ENCODE results near the gene HSDL2. TPM values are rescaled to one million over a fixed set of nuclear protein-coding genes. Genes with fewer than 3 reads are reported as not detected.

HSDL2 gene
- total and polyA plus RNA-seq, 3 experiments from 2014 or later: 14.9 to 17.9 (median 17.0) TPM

GRCh38 chr9:112420208-112420607 lies 40.3 kb downstream of the HSDL2 start:
- Mint-ChIP-seq H3K36me3 (peaks cover 10 to 27% (median 12%) of the 10 kb centered on the region in 3 donors), H3K27me3 (no peaks in the 10 kb centered on the region), H3K27ac (peak overlapping the region in 1 of 8 donors; percentile 6), H3K9me3 (no peaks in the 10 kb centered on the region), H3K4me1 (peaks cover 0 to 4% (median 2%) of the 10 kb centered on the region in 3 donors), H3K4me3 (no peak overlapping the region)
- ChIA-PET POLR2A (no interaction called here), CTCF (no interaction called here)
- no peaks in the 10 kb centered on the region for H3K4me1 ChIP-seq (ENCODE audit: insufficient read depth, low read length)
- H3K4me3 ChIP-seq (ENCODE audit: low read length): no peak overlapping the region
- no peak for DNase-seq
- H3K9me3 ChIP-seq (ENCODE audit: low read length): no peaks in the 10 kb centered on the region
- H3K27ac ChIP-seq (ENCODE audit: low read depth, low read length): no peak overlapping the region
- no peaks in the 10 kb centered on the region for H3K36me3 ChIP-seq (ENCODE audit: insufficient read depth, low read length)
- H3K27me3 ChIP-seq (ENCODE audit: insufficient read depth, low read length, poor library complexity, severe bottlenecking): no peaks in the 10 kb centered on the region

GRCh38 chr9:112421771-112422222 lies 41.9 kb downstream of the HSDL2 start:
- Histone ChIP-seq H3K27ac (ENCODE audit: low read depth, low read length) (no peak overlapping the region), H3K9me3 (ENCODE audit: low read length) (no peaks in the 10 kb centered on the region), H3K4me3 (ENCODE audit: low read length) (no peak overlapping the region), H3K27me3 (ENCODE audit: insufficient read depth, low read length, poor library complexity, severe bottlenecking) (no peaks in the 10 kb centered on the region), H3K36me3 (ENCODE audit: insufficient read depth, low read length) (no peaks in the 10 kb centered on the region), H3K4me1 (ENCODE audit: insufficient read depth, low read length) (no peaks in the 10 kb centered on the region)
- no peaks in the 10 kb centered on the region for H3K27me3 Mint-ChIP-seq
- peaks cover 0 to 4% (median 2%) of the 10 kb centered on the region in 3 donors for H3K4me1 Mint-ChIP-seq
- POLR2A ChIA-PET: no interaction called here
- no peak for DNase-seq
- H3K9me3 Mint-ChIP-seq: no peaks in the 10 kb centered on the region
- H3K4me3 Mint-ChIP-seq: no peak overlapping the region
- H3K27ac Mint-ChIP-seq: peak overlapping the region in 1 of 8 donors; percentile 52
- CTCF ChIA-PET: no interaction called here
- H3K36me3 Mint-ChIP-seq: peaks cover 10 to 27% (median 13%) of the 10 kb centered on the region in 3 donors

- Histone ChIP-seq H3K36me3 (ENCODE audit: insufficient read depth, low read length) (no peaks in the 10 kb centered on the region), H3K27me3 (ENCODE audit: insufficient read depth, low read length, poor library complexity, severe bottlenecking) (no peaks in the 10 kb centered on the region), H3K9me3 (ENCODE audit: low read length) (no peaks in the 10 kb centered on the region), H3K4me1 (ENCODE audit: insufficient read depth, low read length) (no peaks in the 10 kb centered on the region), H3K4me3 (ENCODE audit: low read length) (no peak overlapping the region), H3K27ac (ENCODE audit: low read depth, low read length) (peak overlapping the region; percentile 47)
- Mint-ChIP-seq H3K27me3 (no peaks in the 10 kb centered on the region), H3K36me3 (peaks cover 10 to 27% (median 13%) of the 10 kb centered on the region in 3 donors), H3K4me1 (peaks cover 0 to 4% (median 2%) of the 10 kb centered on the region in 3 donors), H3K4me3 (no peak overlapping the region), H3K27ac (peak overlapping the region in 1 of 8 donors; percentile 78), H3K9me3 (no peaks in the 10 kb centered on the region)
- POLR2A ChIA-PET: interaction anchor here (0.5 kb wide), 1 partner anchor 9 kb away, joined by 4 read pairs; no protein-coding TSS in a partner anchor
- CTCF ChIA-PET: no interaction called here
- no peak for DNase-seq
Observed at GRCh38 chr9:112422417-112423148, 42.7 kb downstream of the HSDL2 start.

- Mint-ChIP-seq H3K27me3 (no peaks in the 10 kb centered on the region), H3K27ac (peak overlapping the region in 1 of 8 donors; percentile 10), H3K4me1 (no peaks in the 10 kb centered on the region), H3K4me3 (no peak overlapping the region), H3K36me3 (peaks cover 4 to 16% (median 9%) of the 10 kb centered on the region in 3 donors), H3K9me3 (no peaks in the 10 kb centered on the region)
- Histone ChIP-seq H3K36me3 (ENCODE audit: insufficient read depth, low read length) (no peaks in the 10 kb centered on the region), H3K27me3 (ENCODE audit: insufficient read depth, low read length, poor library complexity, severe bottlenecking) (no peaks in the 10 kb centered on the region), H3K9me3 (ENCODE audit: low read length) (no peaks in the 10 kb centered on the region), H3K27ac (ENCODE audit: low read depth, low read length) (no peak overlapping the region), H3K4me1 (ENCODE audit: insufficient read depth, low read length) (no peaks in the 10 kb centered on the region), H3K4me3 (ENCODE audit: low read length) (no peak overlapping the region)
- no peak for DNase-seq
- CTCF ChIA-PET: no interaction called here
- POLR2A ChIA-PET: no interaction called here
Observed at GRCh38 chr9:112430006-112430522, 50.2 kb downstream of the HSDL2 start.

GRCh38 chr9:112433499-112434392 lies 53.8 kb downstream of the HSDL2 start:
- no peaks in the 10 kb centered on the region for H3K9me3 ChIP-seq (ENCODE audit: low read length)
- CTCF ChIA-PET: interaction anchor here (1.2 kb wide), 1 partner anchor 359 kb away, joined by 4 read pairs; no protein-coding TSS in a partner anchor
- H3K36me3 ChIP-seq (ENCODE audit: insufficient read depth, low read length): no peaks in the 10 kb centered on the region
- Mint-ChIP-seq H3K27me3 (no peaks in the 10 kb centered on the region), H3K36me3 (peaks cover 4 to 15% (median 5%) of the 10 kb centered on the region in 3 donors), H3K27ac (peak overlapping the region in 3 of 8 donors; percentile 25 to 60 (median 56)), H3K9me3 (no peaks in the 10 kb centered on the region), H3K4me1 (no peaks in the 10 kb centered on the region), H3K4me3 (no peak overlapping the region)
- no peak overlapping the region for H3K27ac ChIP-seq (ENCODE audit: low read depth, low read length)
- H3K27me3 ChIP-seq (ENCODE audit: insufficient read depth, low read length, poor library complexity, severe bottlenecking): no peaks in the 10 kb centered on the region
- no peak for DNase-seq
- H3K4me1 ChIP-seq (ENCODE audit: insufficient read depth, low read length): no peaks in the 10 kb centered on the region
- POLR2A ChIA-PET: no interaction called here
- H3K4me3 ChIP-seq (ENCODE audit: low read length): no peak overlapping the region

GRCh38 chr9:112434487-112434886 lies 54.6 kb downstream of the HSDL2 start:
- no peak overlapping the region for H3K4me3 Mint-ChIP-seq
- H3K27ac Mint-ChIP-seq: peak overlapping the region in 1 of 8 donors; percentile 24
- DNase-seq: no peak
- peaks cover 3 to 13% (median 4%) of the 10 kb centered on the region in 3 donors for H3K36me3 Mint-ChIP-seq
- Histone ChIP-seq H3K36me3 (ENCODE audit: insufficient read depth, low read length) (no peaks in the 10 kb centered on the region), H3K4me3 (ENCODE audit: low read length) (no peak overlapping the region), H3K27me3 (ENCODE audit: insufficient read depth, low read length, poor library complexity, severe bottlenecking) (no peaks in the 10 kb centered on the region), H3K27ac (ENCODE audit: low read depth, low read length) (no peak overlapping the region), H3K9me3 (ENCODE audit: low read length) (no peaks in the 10 kb centered on the region), H3K4me1 (ENCODE audit: insufficient read depth, low read length) (no peaks in the 10 kb centered on the region)
- H3K9me3 Mint-ChIP-seq: no peaks in the 10 kb centered on the region
- H3K27me3 Mint-ChIP-seq: no peaks in the 10 kb centered on the region
- POLR2A ChIA-PET: no interaction called here
- CTCF ChIA-PET: interaction anchor here (1.2 kb wide), 1 partner anchor 358 kb away, joined by 4 read pairs; no protein-coding TSS in a partner anchor
- H3K4me1 Mint-ChIP-seq: no peaks in the 10 kb centered on the region

GRCh38 chr9:112437406-112437805 lies 57.5 kb downstream of the HSDL2 start:
- Histone ChIP-seq H3K9me3 (ENCODE audit: low read length) (no peaks in the 10 kb centered on the region), H3K4me3 (ENCODE audit: low read length) (no peak overlapping the region), H3K4me1 (ENCODE audit: insufficient read depth, low read length) (no peaks in the 10 kb centered on the region), H3K27me3 (ENCODE audit: insufficient read depth, low read length, poor library complexity, severe bottlenecking) (no peaks in the 10 kb centered on the region), H3K27ac (ENCODE audit: low read depth, low read length) (no peak overlapping the region), H3K36me3 (ENCODE audit: insufficient read depth, low read length) (no peaks in the 10 kb centered on the region)
- no peaks in the 10 kb centered on the region for H3K9me3 Mint-ChIP-seq
- peaks cover 0 to 12% (median 8%) of the 10 kb centered on the region in 3 donors for H3K36me3 Mint-ChIP-seq
- no peak overlapping the region for H3K27ac Mint-ChIP-seq
- ChIA-PET CTCF (interaction anchor here (0.6 to 2.7 kb wide), 2 partner anchors 331 to 355 kb away, joined by 3 to 10 read pairs; no protein-coding TSS in a partner anchor), POLR2A (no interaction called here)
- no peaks in the 10 kb centered on the region for H3K4me1 Mint-ChIP-seq
- H3K4me3 Mint-ChIP-seq: no peak overlapping the region
- no peaks in the 10 kb centered on the region for H3K27me3 Mint-ChIP-seq
- DNase-seq: no peak

All from CD8-positive, alpha-beta memory T cell (primary cell).